SU-DHL-6 (cell line): ENCODE data around the gene GH1.
"Not testable (repeated sequence)": the region's sequence is repeated elsewhere in the genome, so short reads cannot be mapped to it uniquely, and the experiment has no call there.

Experiments used
- H2AFZ ChIP-seq: fragments of 200-600 bp; sonication (generic); 2 replicates; pipeline ENCODE4 v1.6.1; 2014; ENCODE audit warnings: low read depth, mild to moderate bottlenecking, moderate library complexity, mixed read lengths, antibody characterized with exemption, low read length; ENCODE audit not compliant: severe bottlenecking
- H3F3A ChIP-seq: fragments of 200-600 bp; shearing (Covaris generic); 2 replicates; pipeline ENCODE4 v1.6.0; 2016; ENCODE audit warnings: antibody characterized with exemption, mild to moderate bottlenecking; ENCODE audit not compliant: insufficient read depth
- H3K27ac ChIP-seq: fragments of 200-600 bp; sonication (generic); 2 replicates; pipeline ENCODE4 v1.5.1; 2016; ENCODE audit warnings: low read depth, mild to moderate bottlenecking, low read length, moderate library complexity, mixed read lengths
- H3K27me3 ChIP-seq: fragments of 200-600 bp; sonication (generic), shearing (Covaris generic); 2 replicates; pipeline ENCODE4 v1.6.0; 2014; ENCODE audit warnings: mild to moderate bottlenecking, low read length
- H3K36me3 ChIP-seq: fragments of 200-600 bp; sonication (generic); 2 replicates; pipeline ENCODE4 v1.6.1; 2014; ENCODE audit warnings: mild to moderate bottlenecking, low read length, mixed read lengths
- H3K4me2 ChIP-seq: fragments of 300-600, 200-600 bp; shearing (Covaris generic), sonication (generic); 2 replicates; pipeline ENCODE4 v1.6.0; 2014; ENCODE audit warnings: low read length, low read depth, mild to moderate bottlenecking; ENCODE audit not compliant: poor library complexity, severe bottlenecking
- H3K4me3 ChIP-seq: fragments of 200-600 bp; sonication (generic); 2 replicates; pipeline ENCODE4 v1.5.1; 2014; ENCODE audit warnings: antibody characterized with exemption, low read length, mild to moderate bottlenecking, mixed read lengths; ENCODE audit not compliant: insufficient read depth, poor library complexity, severe bottlenecking
- H3K79me2 ChIP-seq: fragments of 200-600 bp; sonication (generic); 2 replicates; pipeline ENCODE4 v1.6.1; 2014; ENCODE audit warnings: mild to moderate bottlenecking, low read length, moderate library complexity; ENCODE audit not compliant: insufficient read depth
- H3K9ac ChIP-seq: fragments of 200-600 bp; sonication (generic); 2 replicates; pipeline ENCODE4 v1.7.0; 2014; ENCODE audit warnings: mild to moderate bottlenecking, low read length
- H3K9me2 ChIP-seq: fragments of 200-600 bp; sonication (generic); replicated peaks from 2 replicates; pipeline ENCODE4 v1.6.1; 2014; ENCODE audit warnings: low read length; ENCODE audit not compliant: insufficient read depth
- H3K9me3 ChIP-seq: fragments of 200-600 bp; sonication (generic); 2 replicates; pipeline ENCODE4 v1.6.1; 2014; ENCODE audit warnings: low read length, mixed read lengths; ENCODE audit not compliant: insufficient read depth
- H4K20me1 ChIP-seq: fragments of 200-600 bp; sonication (generic); 2 replicates; pipeline ENCODE4 v1.6.1; 2014; ENCODE audit warnings: low read depth, mild to moderate bottlenecking, antibody characterized with exemption, low read length, moderate library complexity, mixed read lengths
- CTCF ChIP-seq: fragments of 200-600 bp; sonication (generic); IDR thresholded peaks from one replicate; pipeline ENCODE4 v1.5.1; 2017; ENCODE audit warnings: antibody characterized with exemption, mild to moderate bottlenecking, low read length, moderate library complexity; ENCODE audit not compliant: insufficient read depth, poor library complexity, severe bottlenecking
- EZH2phosphoT487 ChIP-seq: fragments of 200-600 bp; sonication (generic), shearing (Covaris generic); conservative IDR thresholded peaks from 2 replicates; pipeline ENCODE4 v1.6.1; 2018; ENCODE audit warnings: mild to moderate bottlenecking, antibody characterized with exemption, low read length, moderate library complexity, mixed read lengths

GH1 gene

DNA sequence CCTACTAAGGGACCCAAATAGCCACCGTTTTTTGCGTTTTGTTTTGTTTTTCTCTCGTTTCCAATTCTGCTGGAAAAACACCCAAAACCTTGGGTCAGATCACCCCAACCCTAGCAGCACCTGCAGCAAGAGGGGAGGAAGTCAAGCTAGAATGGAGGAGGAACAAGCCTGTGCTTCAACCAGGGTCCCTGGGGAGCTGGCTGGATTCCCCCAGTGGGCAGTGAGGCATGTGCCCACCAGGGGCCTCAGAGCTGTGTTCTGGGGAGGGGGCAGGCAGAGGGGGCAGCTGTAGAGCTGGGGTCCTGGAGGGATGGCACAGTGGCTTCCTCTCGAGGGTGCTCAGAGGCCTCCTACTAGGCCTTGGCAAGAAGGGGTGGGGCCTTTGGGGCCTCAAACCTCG, 7.0 kb upstream of the GH1 start:
- Histone ChIP-seq H3K9ac (peak overlapping the region; percentile 41), H3K4me3 (no peak overlapping the region), H3K9me3 (no peaks in the 10 kb centered on the region), H3K27me3 (no peaks in the 10 kb centered on the region), H3K79me2 (peaks cover 11% of the 10 kb centered on the region), H4K20me1 (no peaks in the 10 kb centered on the region), H3K4me2 (peak overlapping the region; percentile 89), H3K36me3 (no peaks in the 10 kb centered on the region; the same call in 1 of the 2 replicates), H3K9me2 (no peaks in the 10 kb centered on the region), H3K27ac (peak overlapping the region; percentile 98), H3F3A (peaks cover 71% of the 10 kb centered on the region), H2AFZ (no peak overlapping the region)
- TF ChIP-seq CTCF (no peak), EZH2phosphoT487 (no peak)

GRCh38 chr17:63922402-63922801, 3.8 kb upstream of the GH1 start:
- H3K36me3 ChIP-seq, H3K9me3 ChIP-seq, H3K79me2 ChIP-seq, H2AFZ ChIP-seq, H4K20me1 ChIP-seq, H3K27me3 ChIP-seq, H3K4me3 ChIP-seq, H3K9me2 ChIP-seq: not testable (repeated sequence)
- peaks cover 52% of the 10 kb centered on the region for H3F3A ChIP-seq
- H3K4me2 ChIP-seq: peak overlapping the region; percentile 47
- H3K9ac ChIP-seq: peak overlapping the region; percentile 45
- H3K27ac ChIP-seq: peak overlapping the region; percentile 98

GRCh38 chr17:63920779-63921178, 2.1 kb upstream of the GH1 start:
- Histone ChIP-seq H2AFZ (peak overlapping the region; percentile 59), H3F3A (peaks cover 37% of the 10 kb centered on the region), H3K9ac (peak overlapping the region; percentile 52), H3K4me2 (peak overlapping the region; percentile 65), H3K27ac (peak overlapping the region; percentile 91)
- not testable (repeated sequence) for H3K36me3 ChIP-seq, H3K27me3 ChIP-seq, H4K20me1 ChIP-seq, H3K9me2 ChIP-seq, H3K4me3 ChIP-seq, H3K9me3 ChIP-seq, H3K79me2 ChIP-seq

GRCh38 chr17:63920050-63920449, 1.4 kb upstream of the GH1 start:
- peak overlapping the region; percentile 91 for H3K27ac ChIP-seq
- not testable (repeated sequence) for H4K20me1 ChIP-seq, H3K9me2 ChIP-seq, H3K27me3 ChIP-seq, H3K79me2 ChIP-seq, H3K9me3 ChIP-seq, H2AFZ ChIP-seq, H3K36me3 ChIP-seq
- H3K4me2 ChIP-seq: peak overlapping the region; percentile 65
- peak overlapping the region; percentile 50 for H3K4me3 ChIP-seq
- H3F3A ChIP-seq: peaks cover 30% of the 10 kb centered on the region
- peak overlapping the region; percentile 52 for H3K9ac ChIP-seq

GRCh38 chr17:63919311-63919723, 678 bp upstream of the GH1 start:
- Histone ChIP-seq H3K4me2 (peak overlapping the region; percentile 65), H2AFZ (peak overlapping the region; percentile 63)
- TF ChIP-seq EZH2phosphoT487: no peak
- peak; percentile 72 for TF ChIP-seq CTCF

More at GRCh38 chr17:63919311-63919723, 678 bp upstream of the GH1 start:
- H3K27me3 ChIP-seq: no peaks in the 10 kb centered on the region
- peak overlapping the region; percentile 91 for H3K27ac ChIP-seq
- H3K4me3 ChIP-seq: peak overlapping the region; percentile 50
- no peaks in the 10 kb centered on the region for H3K9me3 ChIP-seq
- no peaks in the 10 kb centered on the region for H3K9me2 ChIP-seq
- H3F3A ChIP-seq: peaks cover 22% of the 10 kb centered on the region
- H3K79me2 ChIP-seq: no peaks in the 10 kb centered on the region
- peak overlapping the region; percentile 52 for H3K9ac ChIP-seq
- H4K20me1 ChIP-seq: no peaks in the 10 kb centered on the region
- no peaks in the 10 kb centered on the region for H3K36me3 ChIP-seq
